ENCODE data around the gene CCDC78.
A peak's percentile ranks its signal among the peaks of the same experiment; 100 is the strongest.

The CCDC78 gene

GRCh38 chr16:709566-710499, 16.4 kb downstream of the CCDC78 start:
- DNase-seq, result no peak

- DNase-seq, result no peak
Observed at GRCh38 chr16:708959-709358, 17.3 kb downstream of the CCDC78 start.

GRCh38 chr16:708019-708418, 18.2 kb downstream of the CCDC78 start:
- no peak for DNase-seq

- DNase-seq, result no peak
Observed at GRCh38 chr16:707062-707538, 19.1 kb downstream of the CCDC78 start.

- DNase-seq, result no peak
Observed at GRCh38 chr16:706189-707061, 19.8 kb downstream of the CCDC78 start.

GRCh38 chr16:705431-706188, 20.6 kb downstream of the CCDC78 start, which contains the start of gene FBXL16:
TSS of gene FBXL16 (minus strand) at chr16:705801. CDS start at chr16:697405, 8,396 bp downstream.
- DNase-seq, result no peak

GRCh38 chr16:704552-705380, 21.5 kb downstream of the CCDC78 start:
- DNase-seq, result no peak

- DNase-seq, result no peak
Observed at GRCh38 chr16:704047-704446, 22.2 kb downstream of the CCDC78 start.

- no peak for DNase-seq
Observed at GRCh38 chr16:703406-703805, 22.8 kb downstream of the CCDC78 start.

GRCh38 chr16:702341-702740, 23.9 kb downstream of the CCDC78 start:
- no peak for DNase-seq

- peak; percentile 46 for DNase-seq
Observed at GRCh38 chr16:700684-701584, 25.3 kb downstream of the CCDC78 start.

- DNase-seq, result no peak
Observed at GRCh38 chr16:698911-699671, 27.2 kb downstream of the CCDC78 start.

GRCh38 chr16:695355-696089, 30.7 kb downstream of the CCDC78 start:
- DNase-seq, result peak; percentile 65

- no peak for DNase-seq
Observed at GRCh38 chr16:694863-695354, 31.3 kb downstream of the CCDC78 start.

GRCh38 chr16:694187-694862, 31.9 kb downstream of the CCDC78 start:
- no peak for DNase-seq

GRCh38 chr16:693766-694165, 32.5 kb downstream of the CCDC78 start:
- no peak for DNase-seq

- no peak for DNase-seq
Observed at GRCh38 chr16:693364-693763, 32.9 kb downstream of the CCDC78 start.

Data from activated CD4-positive, alpha-beta T cell treated with anti-CD3 and anti-CD28 coated beads, Interleukin-2, amount 50 U/mL, for 1 hour (primary cell).